GM23338 (cell line): ENCODE measurements around the gene OTUD3. TPM values are rescaled to one million over a fixed set of nuclear protein-coding genes. Genes with fewer than 3 reads are reported as not detected.
A peak's percentile ranks its signal among the peaks of the same experiment; 100 is the strongest.

ENCODE experiments used
- ATAC-seq: fragments of 200-7000 bp; cut with Tn5 transposase; 3 replicates; pipeline ENCODE4 v1.9.1; 2020
- DNase-seq: peaks from one replicate; pipeline ENCODE4 v3.0.0-alpha.2; 2015; ENCODE audit warnings: low spot score
- H2AFZ ChIP-seq: fragments of 200-600 bp; sonication (generic); 2 replicates; pipeline ENCODE4 v1.8.0; 2016; ENCODE audit warnings: antibody characterized with exemption, mild to moderate bottlenecking, moderate library complexity
- H3F3A ChIP-seq: fragments of 200-600 bp; sonication (generic); replicated peaks from 2 replicates; pipeline ENCODE4 v1.8.0; 2017; ENCODE audit warnings: antibody characterized with exemption, mixed run types, low read depth
- H3K27ac ChIP-seq: fragments of 200-600 bp; sonication (generic); 2 replicates; pipeline ENCODE4 v1.6.1; 2016; ENCODE audit warnings: low read depth
- H3K27me3 ChIP-seq: fragments of 200-600 bp; sonication (generic); 2 replicates; pipeline ENCODE4 v1.8.0; 2016; ENCODE audit warnings: mild to moderate bottlenecking, mixed run types, moderate library complexity; ENCODE audit not compliant: insufficient read depth
- H3K36me3 ChIP-seq: fragments of 200-600 bp; sonication (generic); 2 replicates; pipeline ENCODE4 v1.8.0; 2016; ENCODE audit warnings: mild to moderate bottlenecking; ENCODE audit not compliant: insufficient read depth
- H3K4me1 ChIP-seq: fragments of 200-600 bp; sonication (generic); 2 replicates; pipeline ENCODE4 v1.8.0; 2016; ENCODE audit warnings: mild to moderate bottlenecking, moderate library complexity; ENCODE audit not compliant: insufficient read depth
- H3K4me2 ChIP-seq: fragments of 200-600 bp; sonication (generic); 2 replicates; pipeline ENCODE4 v1.7.1; 2017; ENCODE audit warnings: mixed run types
- H3K4me3 ChIP-seq: fragments of 200-600 bp; sonication (generic); 2 replicates; pipeline ENCODE4 v1.6.1; 2016; ENCODE audit warnings: mixed run types
- H3K79me2 ChIP-seq: fragments of 200-600 bp; sonication (generic); replicated peaks from 2 replicates; pipeline ENCODE4 v1.8.0; 2017; ENCODE audit warnings: mild to moderate bottlenecking; ENCODE audit not compliant: insufficient read depth
- H3K9me2 ChIP-seq: fragments of 200-600 bp; sonication (generic); 2 replicates; pipeline ENCODE4 v1.8.0; 2017; ENCODE audit not compliant: insufficient read depth
- H4K20me1 ChIP-seq: fragments of 200-600 bp; sonication (generic); replicated peaks from 2 replicates; pipeline ENCODE4 v1.8.0; 2017; ENCODE audit warnings: mild to moderate bottlenecking; ENCODE audit not compliant: insufficient read depth
- H3K27ac Mint-ChIP-seq: 2 replicates; pipeline ENCODE4 v1.8.0; 2020; ENCODE audit warnings: inconsistent platforms, mild to moderate bottlenecking, moderate library complexity, mixed read lengths
- H3K27me3 Mint-ChIP-seq: 3 replicates; pipeline ENCODE4 v1.8.0; 2022; ENCODE audit warnings: low read depth, mild to moderate bottlenecking, moderate library complexity, mixed read lengths, inconsistent platforms; ENCODE audit not compliant: insufficient read depth, poor library complexity
- H3K36me3 Mint-ChIP-seq: 3 replicates; pipeline ENCODE4 v1.8.0; 2021; ENCODE audit warnings: low read depth, mild to moderate bottlenecking, inconsistent platforms, moderate library complexity, mixed read lengths
- H3K4me1 Mint-ChIP-seq: 3 replicates; pipeline ENCODE4 v1.8.0; 2020; ENCODE audit warnings: mild to moderate bottlenecking, inconsistent platforms, mixed read lengths
- H3K4me3 Mint-ChIP-seq: 3 replicates; pipeline ENCODE4 v1.8.0; 2021; ENCODE audit warnings: moderate library complexity, mild to moderate bottlenecking, inconsistent platforms, mixed read lengths
- H3K9me3 Mint-ChIP-seq: 3 replicates; pipeline ENCODE4 v1.8.0; 2020; ENCODE audit warnings: moderate library complexity, mild to moderate bottlenecking, inconsistent platforms, mixed read lengths
- CREB1 ChIP-seq: fragments of 250-450 bp; sonication (Bioruptor Pico); IDR thresholded peaks from 2 replicates; pipeline ENCODE4 v1.5.0; 2020; ENCODE audit warnings: low read depth, mild to moderate bottlenecking, moderate library complexity
- EZH2 ChIP-seq: fragments of 200-600 bp; sonication (generic); IDR thresholded peaks from one replicate; pipeline ENCODE4 v1.8.0; 2017; ENCODE audit warnings: antibody characterized with exemption, mild to moderate bottlenecking, low read depth; ENCODE audit not compliant: unreplicated experiment
- EZH2phosphoT487 ChIP-seq: fragments of 200-600 bp; sonication (generic); IDR thresholded peaks from one replicate; pipeline ENCODE4 v1.8.1; 2018; ENCODE audit warnings: antibody characterized with exemption; ENCODE audit not compliant: unreplicated experiment
- JUNB ChIP-seq: IDR thresholded peaks from one replicate; pipeline ENCODE4 v1.6.1; 2016; ENCODE audit warnings: antibody characterized with exemption; ENCODE audit not compliant: unreplicated experiment
- POLR2AphosphoS5 ChIP-seq: IDR thresholded peaks from 2 replicates; pipeline ENCODE4 v1.6.1; 2016; ENCODE audit warnings: antibody characterized with exemption, low read depth
- ZNF114 ChIP-seq: fragments of 250-450 bp; sonication (Bioruptor Pico); IDR thresholded peaks from 2 replicates; pipeline ENCODE4 v1.5.0; 2020; ENCODE audit warnings: mild to moderate bottlenecking, moderate library complexity
- ZNF331 ChIP-seq: fragments of 250-450 bp; sonication (Bioruptor Pico); IDR thresholded peaks from 2 replicates; pipeline ENCODE4 v1.5.0; 2020; ENCODE audit warnings: low read depth, mild to moderate bottlenecking, moderate library complexity
- polyA plus RNA-seq: library from polyadenylated mRNA; unstranded; fragments of >200 nt; fragmentation: Nextera tagmentation; extraction: Ambion mirVana; gene quantifications from 2 replicates; pipeline ENCODE4 v1.2.1, GENCODE V29; 2016
- total RNA-seq: library from RNA; depleted of rRNA; stranded (reverse); fragments of >200 nt; shearing (Covaris generic); gene quantifications from 2 replicates; pipeline ENCODE4 v1.2.3, GENCODE V29; 2014
- TF ChIP-seq, protein P1 (sequence below): IDR thresholded peaks from one replicate; pipeline ENCODE4 v1.6.1; 2018; ENCODE audit warnings: antibody characterized with exemption; ENCODE audit not compliant: unreplicated experiment
- TF ChIP-seq, protein P2 (sequence below), 2 experiments: fragments of 200-600 bp in 1 of 2; sonication (generic) in 1 of 2; conservative IDR thresholded peaks; 2 replicates each; pipeline versions ENCODE4 v1.5.1 to v1.6.1; 2016 to 2017; ENCODE audit warnings: antibody characterized with exemption in 2 of 2, low read depth in 2 of 2, mild to moderate bottlenecking in 2 of 2, moderate library complexity in 1 of 2
- TF ChIP-seq, protein P3 (sequence below): IDR thresholded peaks from 2 replicates; pipeline ENCODE4 v1.6.1; 2016; ENCODE audit warnings: antibody characterized with exemption

Gene OTUD3
- total and polyA plus RNA-seq, 2 experiments from 2014 or later, result 3.0 to 12.9 TPM

DNA sequence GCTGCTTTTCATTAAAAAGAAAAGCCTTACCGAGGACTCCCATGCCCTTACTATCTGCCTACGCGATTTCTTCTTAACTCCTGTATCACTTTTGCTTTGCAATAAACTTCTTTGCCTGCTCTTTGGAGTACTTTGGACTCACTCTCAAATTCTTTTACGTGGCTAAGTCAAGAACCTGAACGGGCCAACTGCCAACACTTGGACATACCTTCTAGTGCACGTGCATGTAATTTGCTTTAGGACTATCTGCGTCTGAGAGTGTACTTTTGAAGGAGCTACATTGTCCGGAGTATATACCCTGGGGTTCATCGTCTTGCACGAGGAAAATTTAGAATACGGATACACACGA, 3.6 kb upstream of the OTUD3 start:
- H3K27ac Mint-ChIP-seq, result no peak overlapping the region
- H3K9me3 Mint-ChIP-seq, result no peaks in the 10 kb centered on the region
- Histone ChIP-seq H3K4me2 (no peak overlapping the region), H3K4me1 (peaks cover 4% of the 10 kb centered on the region; the same call in 1 of the 2 replicates), H2AFZ (peak overlapping the region; percentile 69; the same call in 1 of the 2 replicates), H3K27ac (no peak overlapping the region), H3K79me2 (peaks cover 10% of the 10 kb centered on the region), H3K9me2 (no peaks in the 10 kb centered on the region), H3K36me3 (no peaks in the 10 kb centered on the region), H3K27me3 (no peaks in the 10 kb centered on the region), H3K4me3 (no peak overlapping the region), H3F3A (no peaks in the 10 kb centered on the region), H4K20me1 (peaks cover 6% of the 10 kb centered on the region; the same call in 1 of the 2 replicates)
- peaks cover 4% of the 10 kb centered on the region; the same call in 1 of the 3 replicates for H3K36me3 Mint-ChIP-seq
- DNase-seq (no peak), ATAC-seq (no peak)
- peaks cover 4% of the 10 kb centered on the region for H3K27me3 Mint-ChIP-seq
- TF ChIP-seq JUNB (no peak), CREB1 (CRISPR knock-in tag) (no peak), ZNF331 (CRISPR knock-in tag) (no peak), ZNF114 (no peak), EZH2 (no peak), EZH2phosphoT487 (no peak), POLR2AphosphoS5 (no peak)
- TF ChIP-seq, protein P1, sequence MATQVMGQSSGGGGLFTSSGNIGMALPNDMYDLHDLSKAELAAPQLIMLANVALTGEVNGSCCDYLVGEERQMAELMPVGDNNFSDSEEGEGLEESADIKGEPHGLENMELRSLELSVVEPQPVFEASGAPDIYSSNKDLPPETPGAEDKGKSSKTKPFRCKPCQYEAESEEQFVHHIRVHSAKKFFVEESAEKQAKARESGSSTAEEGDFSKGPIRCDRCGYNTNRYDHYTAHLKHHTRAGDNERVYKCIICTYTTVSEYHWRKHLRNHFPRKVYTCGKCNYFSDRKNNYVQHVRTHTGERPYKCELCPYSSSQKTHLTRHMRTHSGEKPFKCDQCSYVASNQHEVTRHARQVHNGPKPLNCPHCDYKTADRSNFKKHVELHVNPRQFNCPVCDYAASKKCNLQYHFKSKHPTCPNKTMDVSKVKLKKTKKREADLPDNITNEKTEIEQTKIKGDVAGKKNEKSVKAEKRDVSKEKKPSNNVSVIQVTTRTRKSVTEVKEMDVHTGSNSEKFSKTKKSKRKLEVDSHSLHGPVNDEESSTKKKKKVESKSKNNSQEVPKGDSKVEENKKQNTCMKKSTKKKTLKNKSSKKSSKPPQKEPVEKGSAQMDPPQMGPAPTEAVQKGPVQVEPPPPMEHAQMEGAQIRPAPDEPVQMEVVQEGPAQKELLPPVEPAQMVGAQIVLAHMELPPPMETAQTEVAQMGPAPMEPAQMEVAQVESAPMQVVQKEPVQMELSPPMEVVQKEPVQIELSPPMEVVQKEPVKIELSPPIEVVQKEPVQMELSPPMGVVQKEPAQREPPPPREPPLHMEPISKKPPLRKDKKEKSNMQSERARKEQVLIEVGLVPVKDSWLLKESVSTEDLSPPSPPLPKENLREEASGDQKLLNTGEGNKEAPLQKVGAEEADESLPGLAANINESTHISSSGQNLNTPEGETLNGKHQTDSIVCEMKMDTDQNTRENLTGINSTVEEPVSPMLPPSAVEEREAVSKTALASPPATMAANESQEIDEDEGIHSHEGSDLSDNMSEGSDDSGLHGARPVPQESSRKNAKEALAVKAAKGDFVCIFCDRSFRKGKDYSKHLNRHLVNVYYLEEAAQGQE, result no peak
- TF ChIP-seq, protein P2, sequence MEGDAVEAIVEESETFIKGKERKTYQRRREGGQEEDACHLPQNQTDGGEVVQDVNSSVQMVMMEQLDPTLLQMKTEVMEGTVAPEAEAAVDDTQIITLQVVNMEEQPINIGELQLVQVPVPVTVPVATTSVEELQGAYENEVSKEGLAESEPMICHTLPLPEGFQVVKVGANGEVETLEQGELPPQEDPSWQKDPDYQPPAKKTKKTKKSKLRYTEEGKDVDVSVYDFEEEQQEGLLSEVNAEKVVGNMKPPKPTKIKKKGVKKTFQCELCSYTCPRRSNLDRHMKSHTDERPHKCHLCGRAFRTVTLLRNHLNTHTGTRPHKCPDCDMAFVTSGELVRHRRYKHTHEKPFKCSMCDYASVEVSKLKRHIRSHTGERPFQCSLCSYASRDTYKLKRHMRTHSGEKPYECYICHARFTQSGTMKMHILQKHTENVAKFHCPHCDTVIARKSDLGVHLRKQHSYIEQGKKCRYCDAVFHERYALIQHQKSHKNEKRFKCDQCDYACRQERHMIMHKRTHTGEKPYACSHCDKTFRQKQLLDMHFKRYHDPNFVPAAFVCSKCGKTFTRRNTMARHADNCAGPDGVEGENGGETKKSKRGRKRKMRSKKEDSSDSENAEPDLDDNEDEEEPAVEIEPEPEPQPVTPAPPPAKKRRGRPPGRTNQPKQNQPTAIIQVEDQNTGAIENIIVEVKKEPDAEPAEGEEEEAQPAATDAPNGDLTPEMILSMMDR (conservative IDR thresholded peaks at IDR 0.05; ENCODE audit: low read depth in 2 of 2), result no peak
- TF ChIP-seq, protein P3, sequence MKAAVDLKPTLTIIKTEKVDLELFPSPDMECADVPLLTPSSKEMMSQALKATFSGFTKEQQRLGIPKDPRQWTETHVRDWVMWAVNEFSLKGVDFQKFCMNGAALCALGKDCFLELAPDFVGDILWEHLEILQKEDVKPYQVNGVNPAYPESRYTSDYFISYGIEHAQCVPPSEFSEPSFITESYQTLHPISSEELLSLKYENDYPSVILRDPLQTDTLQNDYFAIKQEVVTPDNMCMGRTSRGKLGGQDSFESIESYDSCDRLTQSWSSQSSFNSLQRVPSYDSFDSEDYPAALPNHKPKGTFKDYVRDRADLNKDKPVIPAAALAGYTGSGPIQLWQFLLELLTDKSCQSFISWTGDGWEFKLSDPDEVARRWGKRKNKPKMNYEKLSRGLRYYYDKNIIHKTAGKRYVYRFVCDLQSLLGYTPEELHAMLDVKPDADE, result no peak
- H3K4me1 Mint-ChIP-seq, result peaks cover 14% of the 10 kb centered on the region; the same call in 2 of the 3 replicates
- H3K4me3 Mint-ChIP-seq, result no peak overlapping the region
